ENCODE results near the gene RPL41. TPM values are rescaled to one million over a fixed set of nuclear protein-coding genes. Genes with fewer than 3 reads are reported as not detected.

The RPL41 gene
- total and polyA plus RNA-seq, 10 of the 15 experiments (the other 5 are each of a cell fraction or from before 2014, with no cell fraction given): 4,144 to 19,112 (median 8,004) TPM

- TF ChIP-seq USF1 (IDR thresholded peaks at IDR 0.05; ENCODE audit: borderline replicate concordance, extremely low read length, insufficient read depth, low read depth, low read length): no peak
- no peak for TF ChIP-seq CTCF (IDR thresholded peaks at IDR 0.05 in 2 of 3, conservative IDR thresholded peaks at IDR 0.05 in 1 of 3; ENCODE audit: control insufficient read depth in 2 of 3, extremely low read depth in 1 of 3, insufficient read depth in 1 of 3, low read depth in 3 of 3, low read length in 3 of 3)
- no peak for TF ChIP-seq ATF2 (IDR thresholded peaks at IDR 0.05; ENCODE audit: low read length)
- TF ChIP-seq ZNF687 (IDR thresholded peaks at IDR 0.05): no peak
- TF ChIP-seq NR2C1 (IDR thresholded peaks at IDR 0.05): no peak
- no peak for TF ChIP-seq ELK1 (IDR thresholded peaks at IDR 0.05; ENCODE audit: low read depth, low read length)
- TF ChIP-seq PKNOX1 (IDR thresholded peaks at IDR 0.05): no peak
Measured at GRCh38 chr12:56154818-56155217, 38.4 kb downstream of the RPL41 start (continued).
